Tibial nerve (tissue), 4 donors: ENCODE results near the gene SLC9A9. TPM values are rescaled to one million over a fixed set of nuclear protein-coding genes. Genes with fewer than 3 reads are reported as not detected.

Experiments
- DNase-seq, 2 donors: peaks; one replicate each; pipeline ENCODE4 v3.0.0-alpha.2; 2019; ENCODE audit warnings: low spot score in 2 of 2
- H3K27ac ChIP-seq, 4 donors: fragments of 200-600 bp; sonication (generic) in 3 of 4; one replicate each; pipeline ENCODE4 v1.5.1; 2017 to 2019; ENCODE audit warnings: mild to moderate bottlenecking in 1 of 4
- H3K27me3 ChIP-seq, 2 donors: fragments of 200-600 bp; sonication (generic) in 1 of 2; one replicate each; pipeline versions ENCODE4 v1.5.1 to v1.6.0; 2017 to 2019
- H3K36me3 ChIP-seq, 3 donors: fragments of 200-600 bp; sonication (generic); one replicate each; pipeline ENCODE4 v1.5.1; 2018 to 2019
- H3K4me1 ChIP-seq, 4 donors: fragments of 200-600 bp; sonication (generic) in 3 of 4; one replicate each; pipeline ENCODE4 v1.5.1; 2017 to 2019
- H3K4me3 ChIP-seq, 4 donors: fragments of 200-600 bp; sonication (generic) in 3 of 4; one replicate each; pipeline ENCODE4 v1.5.1; 2017 to 2019; ENCODE audit warnings: mild to moderate bottlenecking in 1 of 4, moderate library complexity in 1 of 4
- H3K9me3 ChIP-seq, 4 donors: fragments of 200-600 bp; sonication (generic) in 3 of 4; one replicate each; pipeline ENCODE4 v1.5.1; 2017 to 2019
- CTCF ChIP-seq, 5 experiments: fragments of 200-600 bp in 3 of 5; fragments of 450-650 bp in 2 of 5; sonication (generic) in 3 of 5; IDR thresholded peaks; one replicate each; pipeline ENCODE4 v1.5.1; 2016 to 2019; ENCODE audit warnings: antibody characterized with exemption in 5 of 5, mild to moderate bottlenecking in 3 of 5, moderate library complexity in 2 of 5
- EP300 ChIP-seq, 2 donors: sonication (generic); formaldehyde crosslinking; IDR thresholded peaks; one replicate each; pipeline ENCODE4 v1.6.1; 2017; ENCODE audit warnings: antibody characterized with exemption in 2 of 2, mild to moderate bottlenecking in 1 of 2
- POLR2A ChIP-seq, 2 donors: fragments of 450-650 bp; IDR thresholded peaks; one replicate each; pipeline ENCODE4 v1.6.1; 2017; ENCODE audit warnings: antibody characterized with exemption in 2 of 2, mild to moderate bottlenecking in 2 of 2, moderate library complexity in 2 of 2
- WGBS, 2 donors: methylation state at CpG; one replicate each; pipeline ENCODE4 v1.1.5; 2018; 5-methylcytosine and 5-hydroxymethylcytosine counted together
- total RNA-seq, 4 donors: library from RNA; depleted of rRNA; stranded (reverse); fragments of >200 nt; gene quantifications; one replicate each; pipeline ENCODE4 v1.1.0, GENCODE V29; 2016

Gene SLC9A9
- total RNA-seq, 4 donors from 2014 or later: 7.6 to 11.1 (median 9.2) TPM

- no peak overlapping the region for H3K4me3 ChIP-seq
- TF ChIP-seq CTCF (IDR thresholded peaks at IDR 0.05): no peak
- no peak for TF ChIP-seq EP300 (IDR thresholded peaks at IDR 0.05)
- TF ChIP-seq POLR2A (IDR thresholded peaks at IDR 0.05): no peak
- no peaks in the 10 kb centered on the region for H3K27me3 ChIP-seq
- WGBS, 2 donors: 71 to 73% methylated on average over 5 of the region's 5 CpGs
- peaks cover 0 to 4% (median 0%) of the 10 kb centered on the region in 4 donors for H3K4me1 ChIP-seq
- H3K36me3 ChIP-seq: no peaks in the 10 kb centered on the region
- no peak for DNase-seq
- no peaks in the 10 kb centered on the region for H3K9me3 ChIP-seq
- H3K27ac ChIP-seq: no peak overlapping the region
Measured at GRCh38 chr3:143447491-143447890, 400.8 kb downstream of the SLC9A9 start.

- Histone ChIP-seq H3K4me1 (peaks cover 0 to 4% (median 0%) of the 10 kb centered on the region in 4 donors), H3K36me3 (no peaks in the 10 kb centered on the region), H3K9me3 (no peaks in the 10 kb centered on the region), H3K27me3 (no peaks in the 10 kb centered on the region), H3K4me3 (no peak overlapping the region), H3K27ac (peak overlapping the region in 2 of 4 donors; percentile 18 to 69)
- no peak for DNase-seq
- TF ChIP-seq EP300 (IDR thresholded peaks at IDR 0.05) (no peak), CTCF (IDR thresholded peaks at IDR 0.05) (no peak), POLR2A (IDR thresholded peaks at IDR 0.05) (no peak)
- 94 to 97% methylated on average over 2 of the region's 2 CpGs for WGBS, 2 donors
Measured at GRCh38 chr3:143445118-143445517, 403.1 kb downstream of the SLC9A9 start.

- peaks cover 0 to 4% (median 0%) of the 10 kb centered on the region in 4 donors for H3K4me1 ChIP-seq
- H3K4me3 ChIP-seq: no peak overlapping the region
- 36 to 39% methylated on average over 6 of the region's 6 CpGs for WGBS, 2 donors
- peak overlapping the region in 2 of 4 donors; percentile 18 to 69 for H3K27ac ChIP-seq
- TF ChIP-seq EP300 (IDR thresholded peaks at IDR 0.05): peak; percentile 82 to 88
- TF ChIP-seq CTCF (IDR thresholded peaks at IDR 0.05): no peak
- TF ChIP-seq POLR2A (IDR thresholded peaks at IDR 0.05): no peak
- DNase-seq: peak in 1 of 2 donors; percentile 68
- no peaks in the 10 kb centered on the region for H3K9me3 ChIP-seq
- no peaks in the 10 kb centered on the region for H3K27me3 ChIP-seq
- no peaks in the 10 kb centered on the region for H3K36me3 ChIP-seq
Measured at GRCh38 chr3:143443851-143444331, 404.4 kb downstream of the SLC9A9 start.

GRCh38 chr3:143442814-143443447, 405.3 kb downstream of the SLC9A9 start:
- 75 to 81% methylated on average over 3 of the region's 3 CpGs for WGBS, 2 donors
- H3K4me3 ChIP-seq: no peak overlapping the region
- no peak for TF ChIP-seq CTCF (IDR thresholded peaks at IDR 0.05)
- no peak for TF ChIP-seq EP300 (IDR thresholded peaks at IDR 0.05)
- no peak for TF ChIP-seq POLR2A (IDR thresholded peaks at IDR 0.05)
- no peaks in the 10 kb centered on the region for H3K36me3 ChIP-seq
- no peaks in the 10 kb centered on the region for H3K9me3 ChIP-seq
- no peak for DNase-seq
- H3K27ac ChIP-seq: peak overlapping the region in 1 of 4 donors; percentile 38
- H3K4me1 ChIP-seq: peaks cover 0 to 4% (median 0%) of the 10 kb centered on the region in 4 donors
- H3K27me3 ChIP-seq: no peaks in the 10 kb centered on the region

- no peak for DNase-seq
- 97 to 100% methylated on average over 1 of the region's 1 CpG for WGBS, 2 donors
- Histone ChIP-seq H3K27ac (no peak overlapping the region), H3K4me3 (no peak overlapping the region), H3K9me3 (no peaks in the 10 kb centered on the region), H3K36me3 (no peaks in the 10 kb centered on the region), H3K27me3 (no peaks in the 10 kb centered on the region), H3K4me1 (peaks cover 0 to 4% (median 0%) of the 10 kb centered on the region in 4 donors)
- TF ChIP-seq POLR2A (IDR thresholded peaks at IDR 0.05) (no peak), EP300 (IDR thresholded peaks at IDR 0.05) (no peak), CTCF (IDR thresholded peaks at IDR 0.05) (no peak)
Measured at GRCh38 chr3:143441516-143442171, 406.6 kb downstream of the SLC9A9 start.
